H9 (cell line): ENCODE data around the gene TMC1. TPM values are rescaled to one million over a fixed set of nuclear protein-coding genes. Genes with fewer than 3 reads are reported as not detected.

ENCODE experiments used
- DNase-seq: peaks from one replicate; pipeline ENCODE4 v3.0.0-alpha.2; 2017
- H2AFZ ChIP-seq: one replicate; pipeline ENCODE4 v1.6.1; 2013; ENCODE audit warnings: mild to moderate bottlenecking, low read length, control low read depth, moderate library complexity
- H2AK5ac ChIP-seq: 2 replicates; pipeline ENCODE4 v1.6.1; 2013; ENCODE audit warnings: low read length, control low read depth, mixed read lengths; ENCODE audit not compliant: insufficient read length
- H2BK120ac ChIP-seq: one replicate; pipeline ENCODE4 v1.6.1; 2013; ENCODE audit warnings: low read depth, mild to moderate bottlenecking, low read length, control low read depth, inconsistent platforms; ENCODE audit not compliant: poor library complexity, severe bottlenecking
- H2BK12ac ChIP-seq: 2 replicates; pipeline ENCODE4 v1.6.1; 2013; ENCODE audit warnings: low read length, control low read depth, mixed read lengths, low read depth; ENCODE audit not compliant: insufficient read length
- H2BK15ac ChIP-seq: 2 replicates; pipeline ENCODE4 v1.6.1; 2013; ENCODE audit warnings: low read depth, low read length, control low read depth
- H2BK20ac ChIP-seq: one replicate; pipeline ENCODE4 v1.6.1; 2013; ENCODE audit warnings: low read depth, mild to moderate bottlenecking, low read length, control low read depth, inconsistent platforms; ENCODE audit not compliant: poor library complexity, severe bottlenecking
- H2BK5ac ChIP-seq: 2 replicates; pipeline ENCODE4 v1.6.1; 2013; ENCODE audit warnings: low read length, control low read depth, mixed read lengths; ENCODE audit not compliant: insufficient read length
- H3K14ac ChIP-seq: 2 replicates; pipeline ENCODE4 v1.6.1; 2013; ENCODE audit warnings: low read length, control low read depth; ENCODE audit not compliant: insufficient read depth
- H3K18ac ChIP-seq: 2 replicates; pipeline ENCODE4 v1.6.1; 2013; ENCODE audit warnings: low read depth, mild to moderate bottlenecking, mixed read lengths, low read length, control low read depth; ENCODE audit not compliant: insufficient read length
- H3K23ac ChIP-seq: 2 replicates; pipeline ENCODE4 v1.6.1; 2013; ENCODE audit warnings: low read length, control low read depth, mixed read lengths, low read depth; ENCODE audit not compliant: insufficient read length
- H3K23me2 ChIP-seq: 2 replicates; pipeline ENCODE4 v1.6.1; 2013; ENCODE audit warnings: low read depth, mild to moderate bottlenecking, mixed read lengths, low read length, control low read depth; ENCODE audit not compliant: insufficient read length, poor library complexity, severe bottlenecking
- H3K27ac ChIP-seq: 2 replicates; pipeline ENCODE4 v1.5.1; 2013; ENCODE audit warnings: low read length, control low read depth, mixed read lengths, low read depth; ENCODE audit not compliant: insufficient read length
- H3K27me3 ChIP-seq: 2 replicates; pipeline ENCODE4 v1.6.1; 2013; ENCODE audit warnings: low read length, control low read depth, inconsistent platforms; ENCODE audit not compliant: insufficient read depth
- H3K4ac ChIP-seq: 2 replicates; pipeline ENCODE4 v1.6.1; 2013; ENCODE audit warnings: low read depth, mild to moderate bottlenecking, control low read depth, inconsistent platforms, low read length, moderate library complexity
- H3K4me1 ChIP-seq: 2 replicates; pipeline ENCODE4 v1.6.1; 2013; ENCODE audit warnings: low read length, control low read depth, inconsistent platforms; ENCODE audit not compliant: insufficient read depth
- H3K4me2 ChIP-seq: 2 replicates; pipeline ENCODE4 v1.6.1; 2013; ENCODE audit warnings: low read length, control low read depth, mixed read lengths; ENCODE audit not compliant: insufficient read length, insufficient read depth
- H3K56ac ChIP-seq: 2 replicates; pipeline ENCODE4 v1.6.1; 2013; ENCODE audit warnings: low read depth, mild to moderate bottlenecking, mixed read lengths, low read length, control low read depth; ENCODE audit not compliant: insufficient read length
- H3K79me1 ChIP-seq: 2 replicates; pipeline ENCODE4 v1.6.1; 2013; ENCODE audit warnings: low read depth, mild to moderate bottlenecking, moderate library complexity, low read length, control low read depth, inconsistent platforms; ENCODE audit not compliant: insufficient read depth, poor library complexity, severe bottlenecking
- H3K79me2 ChIP-seq: 2 replicates; pipeline ENCODE4 v1.6.1; 2013; ENCODE audit warnings: low read length, control low read depth, inconsistent platforms; ENCODE audit not compliant: insufficient read depth
- H3K9ac ChIP-seq: 2 replicates; pipeline ENCODE4 v1.6.1; 2013; ENCODE audit warnings: low read length, control low read depth, mixed read lengths; ENCODE audit not compliant: insufficient read length; ENCODE audit errors: extremely low read depth
- H3K9me3 ChIP-seq: one replicate; pipeline ENCODE4 v1.6.1; 2013; ENCODE audit warnings: low read depth, low read length, inconsistent platforms; ENCODE audit not compliant: control insufficient read depth
- H3T11ph ChIP-seq: one replicate; pipeline ENCODE4 v1.6.1; 2013; ENCODE audit warnings: mild to moderate bottlenecking, low read length, control low read depth, inconsistent platforms
- H4K20me1 ChIP-seq: one replicate; pipeline ENCODE4 v1.6.1; 2013; ENCODE audit not compliant: control insufficient read depth, insufficient read length, insufficient read depth
- H4K5ac ChIP-seq: 2 replicates; pipeline ENCODE4 v1.6.1; 2013; ENCODE audit warnings: low read depth, mild to moderate bottlenecking, mixed read lengths, low read length, control low read depth; ENCODE audit not compliant: insufficient read length
- H4K8ac ChIP-seq: replicated peaks from 2 replicates; pipeline ENCODE4 v1.6.1; 2013; ENCODE audit warnings: low read length, control low read depth, mixed read lengths, low read depth; ENCODE audit not compliant: insufficient read length
- H4K91ac ChIP-seq: 2 replicates; pipeline ENCODE4 v1.6.1; 2013; ENCODE audit warnings: low read depth, mild to moderate bottlenecking, moderate library complexity, mixed read lengths, low read length, control low read depth; ENCODE audit not compliant: insufficient read length
- H3K27ac Mint-ChIP-seq, 3 experiments: 2 replicates in 2 of 3; 3 replicates in 1 of 3; pipeline ENCODE4 v1.8.0; 2020 to 2021; ENCODE audit warnings: mixed read lengths in 3 of 3, mild to moderate bottlenecking in 1 of 3, moderate library complexity in 1 of 3
- H3K27me3 Mint-ChIP-seq: 2 replicates; pipeline ENCODE4 v1.8.0; 2021; ENCODE audit warnings: low read depth, mild to moderate bottlenecking, moderate library complexity, mixed read lengths
- H3K36me3 Mint-ChIP-seq, 3 experiments: 2 replicates in 2 of 3; 3 replicates in 1 of 3; pipeline ENCODE4 v1.8.0; 2020 to 2021; ENCODE audit warnings: low read depth in 3 of 3, mixed read lengths in 3 of 3; ENCODE audit not compliant: insufficient read depth in 1 of 3
- H3K4me1 Mint-ChIP-seq, 2 experiments: 2 replicates each; pipeline ENCODE4 v1.8.0; 2020; ENCODE audit warnings: mixed read lengths in 2 of 2
- H3K4me3 Mint-ChIP-seq, 2 experiments: 2 replicates in 1 of 2; 3 replicates in 1 of 2; pipeline ENCODE4 v1.8.0; 2020 to 2021; ENCODE audit warnings: mild to moderate bottlenecking in 2 of 2, mixed read lengths in 2 of 2, moderate library complexity in 1 of 2
- H3K9me3 Mint-ChIP-seq, 2 experiments: 2 replicates in 1 of 2; 3 replicates in 1 of 2; pipeline ENCODE4 v1.8.0; 2020; ENCODE audit warnings: mild to moderate bottlenecking in 2 of 2, mixed read lengths in 2 of 2, moderate library complexity in 1 of 2
- WGBS: extraction: QIAGEN DNeasy Blood & Tissue Kit; methylation state at CpG from one replicate; pipeline ENCODE4 v1.1.7; 2013; ENCODE audit warnings: missing lambda C conversion rate, low lambda C conversion rate, mixed read lengths; ENCODE audit not compliant: insufficient read length; ENCODE audit errors: extremely low coverage; 5-methylcytosine and 5-hydroxymethylcytosine counted together
- total RNA-seq: library from RNA; stranded (reverse); gene quantifications from 2 replicates; pipeline ENCODE4 v1.2.1, GENCODE V29; 2021
- TF ChIP-seq, protein P1 (sequence below): fragments of 200-600 bp; sonication (generic); conservative IDR thresholded peaks from 3 replicates; pipeline ENCODE4 v1.8.0; 2021; ENCODE audit warnings: antibody characterized with exemption, mild to moderate bottlenecking

TMC1 gene
- total RNA-seq, 1 experiment from 2014 or later = 2.4 TPM

DNA sequence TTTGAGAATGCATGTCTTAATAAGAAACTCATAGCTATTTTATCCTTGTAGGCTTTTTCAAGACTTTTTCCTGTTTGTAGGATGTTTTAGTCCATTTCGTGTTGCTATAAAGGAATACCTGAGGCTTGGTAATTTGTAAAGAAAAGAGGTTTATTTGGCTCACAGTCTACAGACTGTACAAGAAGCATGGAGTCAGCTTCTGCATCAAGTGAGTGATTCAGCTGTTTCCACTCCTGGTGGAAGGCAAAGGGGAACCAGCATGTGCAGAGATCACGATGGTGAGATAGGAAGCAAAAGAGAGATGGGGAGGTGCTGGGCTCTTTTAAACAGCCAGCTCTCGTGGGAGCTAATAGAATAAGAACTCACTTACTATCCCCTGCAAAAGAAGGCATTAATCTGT is 254.2 kb downstream of the TMC1 start:
- no peaks in the 10 kb centered on the region for H3K27me3 ChIP-seq
- no peak overlapping the region for H3T11ph ChIP-seq
- H3K9me3 ChIP-seq = no peaks in the 10 kb centered on the region
- H3K79me2 ChIP-seq = no peaks in the 10 kb centered on the region
- no peak overlapping the region for H2BK120ac ChIP-seq
- no peak overlapping the region for H3K14ac ChIP-seq
- H3K23me2 ChIP-seq = no peaks in the 10 kb centered on the region
- H3K27ac ChIP-seq = no peak overlapping the region
- H3K18ac ChIP-seq = no peak overlapping the region
- H2BK5ac ChIP-seq = no peak overlapping the region
- H3K23ac ChIP-seq = no peak overlapping the region
- no peak for DNase-seq
- H3K27ac Mint-ChIP-seq = no peak overlapping the region
- H2AK5ac ChIP-seq = no peak overlapping the region
- no peak overlapping the region for H3K4ac ChIP-seq
- no peak overlapping the region for H3K4me3 Mint-ChIP-seq
- H3K56ac ChIP-seq = no peak overlapping the region
- H2BK12ac ChIP-seq = no peak overlapping the region
- H3K4me2 ChIP-seq = no peak overlapping the region
- H2BK15ac ChIP-seq = no peak overlapping the region
- H4K8ac ChIP-seq = no peak overlapping the region
- H3K27me3 Mint-ChIP-seq = no peaks in the 10 kb centered on the region
- TF ChIP-seq, protein P1, sequence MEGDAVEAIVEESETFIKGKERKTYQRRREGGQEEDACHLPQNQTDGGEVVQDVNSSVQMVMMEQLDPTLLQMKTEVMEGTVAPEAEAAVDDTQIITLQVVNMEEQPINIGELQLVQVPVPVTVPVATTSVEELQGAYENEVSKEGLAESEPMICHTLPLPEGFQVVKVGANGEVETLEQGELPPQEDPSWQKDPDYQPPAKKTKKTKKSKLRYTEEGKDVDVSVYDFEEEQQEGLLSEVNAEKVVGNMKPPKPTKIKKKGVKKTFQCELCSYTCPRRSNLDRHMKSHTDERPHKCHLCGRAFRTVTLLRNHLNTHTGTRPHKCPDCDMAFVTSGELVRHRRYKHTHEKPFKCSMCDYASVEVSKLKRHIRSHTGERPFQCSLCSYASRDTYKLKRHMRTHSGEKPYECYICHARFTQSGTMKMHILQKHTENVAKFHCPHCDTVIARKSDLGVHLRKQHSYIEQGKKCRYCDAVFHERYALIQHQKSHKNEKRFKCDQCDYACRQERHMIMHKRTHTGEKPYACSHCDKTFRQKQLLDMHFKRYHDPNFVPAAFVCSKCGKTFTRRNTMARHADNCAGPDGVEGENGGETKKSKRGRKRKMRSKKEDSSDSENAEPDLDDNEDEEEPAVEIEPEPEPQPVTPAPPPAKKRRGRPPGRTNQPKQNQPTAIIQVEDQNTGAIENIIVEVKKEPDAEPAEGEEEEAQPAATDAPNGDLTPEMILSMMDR = no peak
- no CpG with 5 or more reads among the region's 3 CpGs for WGBS
- no peak overlapping the region for H3K9ac ChIP-seq
- H2AFZ ChIP-seq = no peak overlapping the region
- no peaks in the 10 kb centered on the region for H3K79me1 ChIP-seq
- H4K5ac ChIP-seq = no peak overlapping the region
- H3K4me1 ChIP-seq = no peaks in the 10 kb centered on the region
- no peaks in the 10 kb centered on the region for H4K20me1 ChIP-seq
- H3K4me1 Mint-ChIP-seq = peaks cover 3 to 8% of the 10 kb centered on the region in 2 experiments; a peak in 3 of 4 replicates
- H2BK20ac ChIP-seq = no peak overlapping the region
- H3K36me3 Mint-ChIP-seq = peaks cover 0 to 25% (median 10%) of the 10 kb centered on the region in 3 experiments; a peak in 5 of 7 replicates
- peaks cover 0 to 7% of the 10 kb centered on the region in 2 experiments; a peak in 1 of 5 replicates for H3K9me3 Mint-ChIP-seq
- H4K91ac ChIP-seq = no peak overlapping the region
